ENCODE data around the gene CFP.

CFP gene

DNA sequence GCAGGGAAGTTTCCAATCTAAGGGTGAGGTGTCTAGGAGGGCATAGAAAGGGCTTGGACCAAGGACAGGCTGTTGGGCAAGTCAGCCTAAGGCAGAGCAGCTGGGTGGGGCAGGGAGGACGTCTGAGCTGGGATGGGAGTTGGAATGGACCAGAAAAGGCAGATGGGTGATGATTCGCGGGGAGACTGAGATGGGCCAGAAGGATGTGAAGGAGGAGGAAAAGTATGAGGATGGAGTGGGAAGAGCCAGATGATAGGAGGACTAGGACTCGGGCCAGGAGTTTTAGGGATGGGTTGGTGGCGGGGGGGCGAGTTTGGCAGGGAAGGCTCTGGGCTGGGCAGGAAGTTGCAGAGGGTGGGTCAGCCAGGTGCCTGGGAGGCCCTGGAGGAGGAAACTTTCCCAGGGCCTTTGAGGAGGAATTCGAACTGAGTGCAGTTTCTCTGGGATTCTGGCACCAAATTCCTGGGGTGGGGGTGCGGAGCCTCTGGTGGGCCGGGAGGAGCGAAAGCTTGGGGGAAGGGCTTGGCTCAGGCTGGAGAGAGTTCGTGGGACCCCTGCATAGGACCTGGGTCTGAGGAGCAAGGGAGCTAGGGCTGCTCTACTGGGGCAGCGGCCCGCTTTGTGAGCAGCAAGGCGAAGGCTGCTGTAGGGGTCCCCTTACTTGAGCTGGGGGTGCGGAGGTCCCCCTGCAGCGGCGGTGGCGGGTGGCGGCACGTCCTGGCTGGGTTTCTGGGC, 56.2 kb downstream of the CFP start:
- DNase-seq: no peak
